Embryonic facial prominence (tissue), 1 donor: ENCODE measurements around the gene HELZ.
"Not testable (repeated sequence)": the region's sequence is repeated elsewhere in the genome, so short reads cannot be mapped to it uniquely, and the experiment has no call there.

Experiments
- DNase-seq: peaks from one replicate; pipeline ENCODE4 v3.0.0-alpha.2; 2016; ENCODE audit errors: extremely low spot score

HELZ gene

GRCh38 chr17:67050471-67051154 is 194.4 kb downstream of the HELZ start:
- DNase-seq, result no peak

DNA sequence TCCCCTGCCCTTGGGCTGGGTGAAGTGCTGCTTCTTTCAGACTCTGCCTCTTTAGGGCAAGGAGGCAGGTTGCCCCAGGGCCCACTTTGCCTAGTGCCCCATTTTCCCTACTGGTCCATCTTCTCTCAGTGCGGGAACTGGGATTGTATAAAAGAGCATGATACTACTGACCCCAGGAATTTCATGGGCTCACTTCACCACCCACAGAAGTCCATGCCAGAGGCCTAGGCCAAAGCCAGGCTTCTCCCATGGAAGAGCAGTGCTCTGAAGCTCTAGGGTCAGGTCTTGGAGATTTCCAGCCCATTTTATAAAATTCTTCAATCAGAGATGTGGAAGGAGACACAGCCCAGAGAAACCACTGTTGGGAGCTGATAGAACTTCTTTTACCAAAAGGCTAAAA is 194.9 kb downstream of the HELZ start:
- DNase-seq, result no peak

GRCh38 chr17:67049025-67049739 is 195.8 kb downstream of the HELZ start:
- DNase-seq, result no peak

DNA sequence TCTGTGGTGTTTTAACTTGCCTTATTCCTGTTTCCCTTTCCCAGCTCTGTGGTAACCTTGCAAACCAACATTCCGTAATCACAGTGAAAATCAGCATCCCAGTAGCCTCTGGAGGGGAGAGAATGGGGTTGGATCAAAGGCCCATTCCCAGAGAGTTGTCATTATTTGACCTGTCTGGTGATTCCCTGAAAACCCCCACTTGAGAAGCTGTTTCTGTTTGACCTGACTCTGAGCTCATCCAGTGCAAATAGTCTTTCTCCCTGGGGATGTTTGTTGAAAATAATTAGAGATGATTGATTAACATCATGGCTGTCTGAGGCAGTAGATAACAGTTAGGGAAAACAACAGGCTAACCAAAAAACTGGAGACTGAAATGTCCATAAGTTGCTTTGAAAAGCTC is 197.6 kb downstream of the HELZ start:
- no peak for DNase-seq

DNA sequence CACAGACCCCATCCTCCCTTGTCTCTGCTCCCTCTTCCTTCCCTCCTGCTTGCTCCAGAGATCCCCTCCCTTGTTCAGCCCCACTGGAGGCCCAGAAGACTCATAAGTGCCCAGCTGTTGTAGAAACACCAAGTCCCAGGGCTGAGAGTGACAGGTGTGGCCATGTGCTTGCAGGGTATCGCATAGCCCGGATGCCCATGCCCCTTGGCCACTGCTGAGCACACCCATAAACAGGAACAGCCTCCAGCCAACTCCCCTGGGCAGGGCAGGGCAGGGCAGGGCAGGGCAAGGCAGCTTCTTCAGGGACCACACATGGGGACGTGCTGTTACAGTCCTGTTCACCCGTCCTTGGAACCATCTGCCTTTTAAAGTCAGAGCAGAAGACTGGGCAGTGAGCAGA is 198.6 kb downstream of the HELZ start:
- DNase-seq, result no peak

DNA sequence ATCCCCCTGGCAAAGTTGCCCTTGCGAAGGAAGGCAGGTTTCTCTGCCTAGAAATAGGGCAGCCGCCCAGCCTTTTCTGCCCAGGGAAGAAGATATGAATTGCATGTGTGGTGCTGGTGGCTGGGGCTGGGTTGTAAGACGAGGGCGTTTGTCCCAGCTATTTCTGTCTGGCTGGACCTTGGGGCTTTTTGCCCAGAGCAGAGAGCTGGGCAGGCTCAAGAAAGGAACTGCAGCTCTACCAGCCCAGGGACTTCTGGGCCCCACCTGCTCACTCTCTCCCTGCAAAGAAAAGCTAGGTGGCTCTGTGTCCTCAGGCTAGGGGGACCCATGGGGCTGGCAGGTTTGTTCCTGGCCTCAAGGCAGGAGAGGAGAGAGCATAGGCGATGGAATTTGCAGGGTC is 200.1 kb downstream of the HELZ start:
- DNase-seq, result no peak

GRCh38 chr17:67044016-67044772 is 200.8 kb downstream of the HELZ start, which contains the start of gene CACNG1:
CACNG1 (plus strand) TSS chr17:67044554; CDS start chr17:67044661, 107 bp downstream.
- DNase-seq, result no peak

DNA sequence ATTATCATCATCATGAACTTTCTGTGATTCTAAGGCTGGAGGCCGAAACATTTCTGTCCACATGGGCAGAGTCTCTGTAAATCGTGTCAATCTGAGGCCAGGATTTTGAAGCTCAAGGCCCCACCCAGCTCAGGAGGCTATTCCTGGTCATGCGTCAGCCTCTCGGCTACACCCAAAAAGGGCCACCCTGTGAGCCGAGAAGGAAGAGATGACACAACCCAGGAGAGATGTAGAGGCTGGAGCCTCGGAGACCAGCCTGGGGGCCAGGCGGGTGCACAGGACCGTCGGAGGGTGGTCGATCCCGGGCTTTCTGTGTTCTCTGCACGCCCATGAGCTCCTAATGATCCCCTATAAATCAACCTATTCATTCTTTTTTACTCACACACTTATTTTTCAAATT is 201.7 kb downstream of the HELZ start:
- no peak for DNase-seq

DNA sequence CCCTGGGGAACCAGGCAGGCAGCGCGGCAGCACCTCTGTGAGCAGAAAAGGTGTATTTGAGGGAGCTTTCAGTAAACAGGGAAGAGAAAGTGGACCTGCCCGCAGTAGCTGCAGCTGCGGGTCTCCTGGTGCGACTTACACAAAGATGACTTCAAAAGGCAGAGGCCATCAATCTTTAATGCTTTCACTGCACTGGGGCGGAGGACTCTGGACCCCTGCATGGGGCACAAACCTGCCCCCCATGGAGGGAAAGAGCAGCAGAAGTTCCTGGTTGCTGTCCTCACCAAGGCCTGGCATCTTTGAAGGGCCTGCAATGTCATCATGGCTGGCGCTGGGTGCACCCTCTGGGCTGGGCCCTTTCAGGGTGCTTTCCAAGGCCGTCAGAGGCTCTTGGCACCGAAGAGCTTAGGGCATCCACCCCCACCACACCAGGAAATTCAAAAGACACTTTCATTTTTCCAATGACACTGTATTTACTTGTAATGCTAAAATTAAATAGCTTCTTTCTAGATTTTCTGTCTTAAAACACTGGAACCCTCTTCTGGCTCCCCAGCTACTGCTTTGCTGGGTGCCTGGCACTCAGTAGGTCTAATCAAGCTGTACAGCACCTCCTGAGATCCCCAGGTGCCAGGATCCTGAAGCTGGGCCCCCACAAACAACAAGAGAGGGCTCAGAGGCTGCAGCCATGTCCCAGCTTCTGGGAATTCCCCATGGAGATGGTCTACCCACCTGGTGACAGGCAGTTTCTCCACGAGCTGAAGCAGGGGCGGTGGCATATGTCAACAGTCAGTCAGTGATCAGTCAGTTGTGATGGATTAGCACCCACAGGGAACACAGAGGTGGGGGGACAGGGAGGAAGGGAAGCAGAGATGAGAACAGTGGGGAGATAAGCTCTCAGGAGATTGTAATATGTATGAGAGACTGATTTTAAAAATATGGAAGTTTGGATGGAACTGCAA is 202.8 kb downstream of the HELZ start:
- no peak for DNase-seq

DNA sequence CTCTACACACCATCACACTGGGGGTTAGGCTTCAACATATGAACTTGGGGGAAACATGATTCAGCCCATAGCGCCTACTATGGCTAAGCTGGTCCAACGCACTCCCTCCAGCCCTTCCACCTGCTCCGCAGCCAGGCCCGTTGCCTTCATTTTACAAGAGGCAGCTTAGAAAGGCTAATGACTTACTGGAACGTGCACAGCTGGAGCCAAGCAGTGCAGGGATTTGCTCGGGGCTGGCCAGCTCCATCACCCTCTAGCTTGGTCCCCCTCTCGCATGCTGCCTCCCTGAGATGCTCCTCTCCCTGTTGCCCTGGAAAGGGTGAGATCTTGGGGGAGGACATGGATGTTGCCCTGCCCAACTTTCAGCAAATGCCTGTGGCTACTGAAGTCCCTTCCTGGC is 203.5 kb downstream of the HELZ start:
- no peak for DNase-seq

- not testable (repeated sequence) for DNase-seq
These were observed 203.9 kb downstream of the HELZ start for GRCh38 chr17:67041119-67041518.

GRCh38 chr17:67040652-67041051 is 204.3 kb downstream of the HELZ start:
- no peak for DNase-seq

DNA sequence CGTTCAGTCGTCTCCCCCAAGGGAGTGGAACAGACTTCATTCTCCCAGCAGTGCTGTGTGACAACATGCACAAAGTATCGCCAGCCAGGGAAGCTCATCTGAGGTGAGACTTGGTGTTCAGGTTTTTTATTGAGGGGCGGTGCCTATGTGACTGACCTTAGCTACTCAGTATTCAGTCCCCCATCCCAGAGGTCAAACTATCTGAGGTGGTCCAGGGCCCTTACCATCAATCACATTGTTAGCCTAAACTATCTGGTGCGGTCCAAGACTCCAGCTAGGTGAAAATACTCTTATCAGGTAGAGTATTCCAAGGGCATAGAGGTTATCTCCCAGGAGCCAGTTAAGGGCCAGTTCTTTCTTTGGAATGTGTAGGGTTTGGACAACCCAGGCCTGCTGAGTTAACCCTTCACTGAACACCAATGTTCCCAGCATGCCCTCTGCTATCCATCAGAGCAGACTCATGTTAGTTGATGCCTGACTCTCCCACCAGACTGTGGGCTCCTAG is 206.1 kb downstream of the HELZ start:
- no peak for DNase-seq

DNA sequence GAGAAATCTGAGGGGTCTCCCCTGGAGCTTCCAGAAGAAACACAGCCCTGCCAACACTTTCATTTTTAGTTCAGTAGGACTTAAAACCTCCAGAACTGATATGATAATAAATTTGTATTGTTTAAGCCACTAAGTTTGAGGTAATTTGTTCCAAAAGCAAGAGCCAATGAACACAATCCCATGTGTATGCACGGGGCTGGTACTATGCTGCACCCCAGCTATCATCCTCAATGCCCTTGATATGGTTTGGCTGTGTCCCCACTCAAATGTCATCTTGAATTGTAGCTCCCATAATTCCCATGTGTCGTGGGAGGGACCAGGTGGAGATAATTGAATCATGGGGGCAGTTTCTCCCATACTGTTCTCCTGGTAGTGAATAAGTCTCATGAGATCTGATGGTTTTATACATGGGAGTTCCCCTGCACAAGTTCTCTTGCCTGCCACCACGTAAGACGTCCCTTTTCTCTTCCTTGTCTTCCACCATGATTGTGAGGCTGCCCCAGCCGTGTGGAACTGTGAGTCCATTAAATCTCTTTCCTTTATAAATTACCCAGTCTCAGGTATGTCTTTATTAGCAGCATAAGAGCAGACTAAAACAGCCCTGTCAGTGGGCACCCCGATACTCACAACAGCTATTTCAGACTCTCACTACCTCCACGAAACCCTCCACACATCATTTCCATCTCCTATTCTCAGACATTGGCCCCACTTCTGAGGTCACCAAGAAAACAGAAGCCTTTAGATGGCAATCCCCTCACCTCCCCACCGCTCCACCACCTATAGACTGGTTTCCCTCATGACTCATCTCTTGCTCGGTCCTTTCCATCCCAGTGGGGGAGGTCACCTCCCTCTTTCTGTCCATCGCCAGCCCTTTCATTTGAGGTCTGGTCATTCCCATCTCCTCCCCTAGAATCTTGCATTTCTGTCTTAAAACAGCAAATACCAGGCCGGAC is 209.6 kb downstream of the HELZ start:
- DNase-seq, result no peak

- DNase-seq, result no peak
These were observed 211.4 kb downstream of the HELZ start for GRCh38 chr17:67033613-67034012.

DNA sequence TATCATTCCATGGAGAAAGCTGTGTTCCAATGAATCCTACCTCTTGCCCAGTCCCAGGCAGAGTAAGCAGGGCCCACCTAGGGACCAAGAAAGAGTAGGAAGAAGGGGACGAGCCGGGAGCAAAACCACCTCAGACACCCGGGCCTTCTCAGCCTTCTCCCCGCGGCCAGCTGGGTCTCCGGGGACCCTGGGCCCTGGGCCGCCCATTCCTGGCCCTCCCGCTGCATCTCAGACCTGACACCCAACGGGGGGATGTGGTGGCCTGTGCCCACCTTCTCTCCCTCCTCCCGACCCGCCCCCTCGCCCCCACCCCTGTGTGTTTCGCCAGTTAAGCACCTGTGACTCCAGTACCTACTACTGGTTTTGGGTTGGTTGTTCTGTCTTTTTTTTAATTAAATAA is 212.0 kb downstream of the HELZ start:
- no peak for DNase-seq

DNA sequence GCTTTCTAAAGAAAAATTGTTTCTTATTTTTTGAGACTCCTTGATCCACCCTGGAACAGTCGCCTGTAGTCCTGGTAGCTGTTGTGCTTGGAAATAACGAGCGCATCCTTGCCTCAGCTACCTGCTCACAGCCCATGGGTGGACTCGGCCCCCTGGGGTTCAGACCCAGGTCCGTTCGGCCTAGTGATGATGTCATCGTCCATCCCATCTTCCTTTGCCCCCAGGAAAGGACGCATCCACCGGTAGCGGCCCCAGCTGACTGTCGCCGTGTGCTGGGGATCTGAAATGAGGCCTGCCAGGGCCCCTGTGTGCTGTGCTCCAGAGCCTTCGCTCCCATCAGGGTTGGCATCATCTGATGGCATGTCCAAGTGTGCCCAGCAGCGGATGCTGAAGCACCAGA is 212.6 kb downstream of the HELZ start:
- no peak for DNase-seq

DNA sequence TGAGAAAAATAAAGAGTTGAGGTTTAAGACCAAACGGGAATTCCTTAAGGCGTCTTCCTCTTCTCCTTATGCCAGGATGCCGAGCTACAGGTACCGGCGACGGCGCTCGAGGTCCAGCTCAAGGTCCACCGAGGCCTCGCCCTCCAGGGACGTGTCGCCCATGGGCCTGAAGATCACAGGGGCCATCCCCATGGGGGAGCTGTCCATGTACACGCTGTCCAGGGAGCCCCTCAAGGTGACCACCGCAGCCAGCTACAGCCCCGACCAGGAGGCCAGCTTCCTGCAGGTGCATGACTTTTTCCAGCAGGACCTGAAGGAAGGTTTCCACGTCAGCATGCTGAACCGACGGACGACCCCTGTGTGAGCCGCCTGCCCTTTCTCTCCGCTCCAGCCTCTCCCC is 214.4 kb downstream of the HELZ start:
- no peak for DNase-seq

- no peak for DNase-seq
These were observed 217.9 kb downstream of the HELZ start for GRCh38 chr17:67027031-67027628.

DNA sequence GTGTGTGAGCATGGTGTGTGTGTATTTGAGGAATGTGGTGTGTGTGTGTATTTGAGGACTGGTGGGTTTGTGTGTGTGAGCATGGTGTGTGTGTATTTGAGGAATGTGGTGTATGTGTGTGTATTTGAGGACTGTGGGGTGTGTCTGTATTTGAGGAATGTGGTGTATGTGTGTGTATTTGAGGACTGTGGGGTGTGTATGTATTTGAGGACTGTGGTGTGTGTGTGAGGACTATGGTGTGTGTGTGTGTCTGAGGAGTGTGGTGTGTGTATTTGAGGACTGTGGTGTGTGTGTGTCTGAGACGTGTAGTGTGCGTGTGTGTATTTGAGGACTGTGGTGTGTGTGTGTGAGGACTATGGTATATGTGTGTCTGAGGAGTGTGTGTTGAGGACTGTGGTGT is 218.7 kb downstream of the HELZ start:
- no peak for DNase-seq
